Inferior parietal cortex (tissue), 1 donor: Measurements from ENCODE around the gene RDH13.

Experiments
- DNase-seq: peaks from one replicate; pipeline ENCODE4 v3.0.0-alpha.2; 2016; ENCODE audit errors: extremely low spot score

The RDH13 gene

GRCh38 chr19:55092423-55093318 lies 29.7 kb upstream of the RDH13 start:
- DNase-seq: no peak

- DNase-seq: no peak
Measured at GRCh38 chr19:55091955-55092354, 29.0 kb upstream of the RDH13 start.

GRCh38 chr19:55091126-55091910 lies 28.4 kb upstream of the RDH13 start:
- no peak for DNase-seq

- DNase-seq: no peak
Measured at GRCh38 chr19:55090564-55090963, 27.6 kb upstream of the RDH13 start.

GRCh38 chr19:55089342-55089944 lies 26.5 kb upstream of the RDH13 start:
- DNase-seq: no peak

- DNase-seq: peak; percentile 81
Measured at GRCh38 chr19:55088543-55089341, 25.8 kb upstream of the RDH13 start.

GRCh38 chr19:55088021-55088451 lies 25.1 kb upstream of the RDH13 start:
- no peak for DNase-seq

- no peak for DNase-seq
Measured at GRCh38 chr19:55087542-55087901, 24.6 kb upstream of the RDH13 start.

- DNase-seq: peak; percentile 50
Measured at GRCh38 chr19:55086730-55087541, 24.0 kb upstream of the RDH13 start.

- no peak for DNase-seq
Measured at GRCh38 chr19:55085923-55086715, 23.2 kb upstream of the RDH13 start.

GRCh38 chr19:55084416-55084815 lies 21.5 kb upstream of the RDH13 start:
- DNase-seq: no peak

GRCh38 chr19:55083004-55083850 lies 20.3 kb upstream of the RDH13 start:
- no peak for DNase-seq

- DNase-seq: no peak
Measured at GRCh38 chr19:55082020-55082851, 19.3 kb upstream of the RDH13 start.

GRCh38 chr19:55081770-55082019 lies 18.7 kb upstream of the RDH13 start:
- no peak for DNase-seq

GRCh38 chr19:55080968-55081769 lies 18.2 kb upstream of the RDH13 start:
- DNase-seq: no peak

- no peak for DNase-seq
Measured at GRCh38 chr19:55080121-55080967, 17.4 kb upstream of the RDH13 start.
